GM03348 (cell line): ENCODE results near the gene SPACA7.

ENCODE experiments used
- DNase-seq: peaks from one replicate; pipeline ENCODE4 v3.0.0; 2012; ENCODE audit warnings: low spot score

SPACA7 gene, protein sequence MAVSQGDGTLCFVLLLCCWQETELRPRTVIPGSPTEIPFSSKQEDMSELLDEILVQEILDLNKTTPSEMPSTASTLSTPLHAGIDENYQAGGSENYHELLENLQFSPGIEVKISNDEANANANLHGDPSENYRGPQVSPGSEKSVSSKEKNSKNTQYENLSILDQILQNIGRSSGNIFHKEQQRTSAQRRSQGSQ

DNA sequence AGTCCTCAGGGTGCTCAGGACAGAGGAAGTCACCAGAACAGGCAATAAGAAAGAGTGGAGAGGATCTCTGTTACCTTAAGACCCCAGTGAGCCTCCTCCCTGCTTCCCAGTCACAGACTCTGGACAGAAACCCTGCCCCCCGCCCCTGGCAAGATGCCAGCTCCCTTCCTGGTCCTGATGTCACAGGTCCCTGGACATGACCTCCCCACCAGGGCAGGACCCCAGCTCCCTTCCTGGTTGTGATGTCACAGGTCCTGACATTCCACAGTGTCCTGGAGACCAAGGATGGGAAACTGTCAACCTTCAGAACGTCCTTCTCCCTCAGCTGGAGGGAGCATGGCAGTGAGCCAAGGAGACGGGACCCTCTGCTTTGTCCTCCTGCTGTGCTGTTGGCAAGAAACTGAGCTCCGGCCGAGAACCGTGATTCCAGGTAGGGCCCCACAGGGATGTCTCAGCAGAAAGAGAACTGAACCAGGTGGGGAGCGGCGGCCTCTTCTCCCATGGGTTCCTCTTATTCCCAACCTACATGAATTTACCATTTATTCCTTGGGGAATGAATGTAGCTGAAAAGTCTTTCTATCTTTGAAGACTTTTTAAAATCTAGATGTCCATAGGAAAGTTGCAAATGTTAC, at the start of gene SPACA7:
Gene SPACA7, plus strand, starts transcription at position 306 of the 632 bp plus-strand sequence. Its CDS starts 31 bp downstream, at position 337.
- DNase-seq: no peak

DNA sequence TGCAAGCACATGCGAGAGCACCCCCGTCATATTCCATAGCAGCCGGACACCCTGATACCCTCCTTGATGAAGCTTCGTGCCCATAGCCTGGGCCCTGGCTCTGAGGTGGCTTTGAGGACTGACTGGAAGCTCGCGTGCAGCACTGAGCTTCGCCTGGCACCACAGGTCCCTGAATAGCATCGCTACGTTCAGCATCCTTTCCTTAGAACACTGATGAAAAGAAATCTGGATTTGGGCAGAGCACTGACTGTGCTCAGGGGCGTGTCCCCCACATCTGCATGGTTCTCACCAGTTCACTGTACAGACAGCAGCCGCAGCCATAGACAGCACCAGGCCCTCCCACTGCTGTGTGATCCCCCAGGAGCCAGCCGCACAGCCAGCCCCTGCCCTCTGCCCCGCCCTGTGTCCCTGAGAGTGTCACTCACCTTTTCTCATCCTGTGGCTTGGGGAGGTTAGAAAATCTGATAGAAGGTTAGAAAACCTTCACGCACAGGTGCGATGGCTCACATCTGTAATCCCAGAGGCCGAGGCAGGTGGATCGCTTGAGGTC, 49.3 kb upstream of the SPACA7 start:
- no peak for DNase-seq

DNA sequence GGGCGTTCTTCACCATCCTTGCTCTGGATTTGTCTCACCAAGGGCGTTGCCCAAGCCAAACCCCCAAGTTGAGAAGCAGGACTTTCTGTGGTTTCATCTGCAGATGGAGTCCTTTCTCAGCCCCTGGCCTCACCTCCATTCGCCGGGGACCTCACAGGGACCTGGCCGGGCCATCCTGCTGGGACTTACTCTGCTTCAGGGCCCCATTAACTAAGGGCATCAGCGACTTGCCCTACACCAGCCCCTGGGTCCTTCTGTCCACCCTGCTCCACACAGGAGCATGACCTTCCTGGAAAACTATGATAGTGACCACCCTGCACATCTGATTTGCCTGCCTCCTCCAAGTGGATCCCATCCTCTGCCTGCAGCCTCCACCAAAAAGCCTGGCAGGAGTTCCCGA, 47.2 kb upstream of the SPACA7 start:
- DNase-seq: no peak

DNA sequence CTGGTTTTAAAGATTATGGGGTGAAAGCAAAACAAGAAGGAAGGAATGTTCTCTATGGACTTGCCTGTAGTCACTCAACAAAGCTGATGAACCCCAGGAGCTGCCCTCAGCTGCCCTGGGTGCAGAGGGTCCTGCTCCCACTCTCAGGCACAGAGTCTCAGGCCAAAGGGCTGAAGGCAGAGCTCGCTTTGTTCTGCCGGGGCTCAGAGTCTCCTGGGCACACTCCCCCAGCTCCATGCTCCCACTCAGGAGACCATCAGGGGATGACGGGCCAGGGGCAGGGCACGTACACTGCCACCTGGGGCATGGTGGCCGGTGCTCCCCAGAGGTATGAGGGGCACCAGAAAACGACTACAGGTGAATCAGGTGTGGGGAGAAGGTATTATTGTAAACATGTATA, 46.8 kb upstream of the SPACA7 start:
- no peak for DNase-seq

DNA sequence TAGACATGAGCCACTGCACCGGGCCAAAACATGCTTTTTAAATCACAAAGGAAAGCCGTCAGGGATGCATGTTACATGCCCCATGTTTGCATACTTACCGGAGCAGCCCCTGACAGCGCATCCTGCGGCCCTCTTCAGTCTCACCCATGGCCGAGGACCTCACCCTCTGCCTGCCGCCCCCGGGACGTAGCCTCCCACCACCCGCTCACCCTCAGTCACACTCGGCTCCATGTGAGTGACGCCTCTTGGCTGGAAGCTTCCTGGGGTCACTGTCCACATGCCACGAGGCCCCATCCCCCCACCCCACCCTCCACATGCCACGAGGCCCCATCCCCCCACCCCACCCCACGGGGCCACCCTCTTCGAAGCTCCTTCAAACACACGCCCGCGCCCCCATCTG, 46.1 kb upstream of the SPACA7 start:
- DNase-seq: no peak

DNA sequence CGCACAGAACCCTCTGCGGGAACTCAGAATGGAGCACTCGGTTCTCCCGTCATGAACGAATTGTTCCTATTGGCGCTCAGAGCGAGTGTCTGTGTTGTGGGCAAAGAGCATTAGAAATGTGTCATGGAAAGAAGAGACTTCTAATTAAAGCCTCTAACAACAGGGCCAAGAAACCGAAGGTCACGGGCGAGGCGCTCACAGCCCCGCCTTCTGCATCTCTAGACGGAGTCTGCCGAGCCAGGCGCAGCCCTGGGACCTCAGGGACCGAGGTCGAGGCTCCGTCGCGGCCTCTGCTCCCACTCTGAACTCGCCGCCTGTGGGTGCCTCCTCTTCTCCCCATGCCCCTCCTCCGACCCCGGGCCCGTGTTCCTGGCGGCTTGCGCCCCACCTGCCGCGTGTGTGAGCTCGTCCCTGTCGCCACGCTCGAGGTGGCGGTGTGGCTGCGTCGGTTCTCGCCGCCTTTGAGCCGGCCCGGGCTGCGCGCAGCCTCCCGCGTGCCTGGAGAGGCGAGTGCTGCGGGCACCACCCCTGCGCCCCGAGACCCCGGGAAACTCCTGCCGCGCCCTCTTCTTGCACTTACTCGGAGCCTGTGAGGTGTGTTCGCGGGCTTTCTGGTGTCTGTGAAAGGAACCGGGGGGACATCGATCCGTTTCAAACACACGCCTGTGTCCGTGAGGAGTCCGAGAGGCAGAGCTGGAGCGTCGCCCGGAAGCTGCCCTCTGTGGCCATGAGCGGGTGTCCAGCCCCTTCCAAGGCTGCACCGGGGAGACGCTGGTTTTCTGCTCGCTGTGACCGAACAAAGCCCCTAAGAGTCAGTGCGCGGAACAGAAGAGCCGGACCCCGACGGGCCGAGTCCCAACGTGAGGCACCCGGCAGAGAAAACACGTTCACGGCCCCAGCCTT, 45.4 kb upstream of the SPACA7 start:
- no peak for DNase-seq

DNA sequence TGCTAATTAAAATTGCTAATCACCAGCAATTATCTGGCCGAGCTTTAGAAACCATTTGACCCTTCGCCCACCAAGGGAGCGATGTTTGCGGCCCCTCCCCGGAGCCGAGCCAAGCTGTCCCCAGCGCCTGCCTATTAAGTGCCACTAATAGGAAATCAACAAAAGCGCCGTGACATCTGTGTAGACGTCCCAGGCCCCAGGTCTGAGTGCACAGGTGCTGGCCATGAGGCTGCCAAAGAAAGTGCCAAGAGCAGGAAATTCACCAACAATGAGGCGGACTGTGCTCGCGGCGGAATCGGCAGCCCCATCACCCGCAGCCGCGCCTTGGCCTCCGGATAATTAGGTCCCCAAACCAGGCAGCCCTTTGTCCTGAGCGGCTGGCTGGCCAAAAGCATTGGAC, 44.5 kb upstream of the SPACA7 start:
- DNase-seq: no peak

DNA sequence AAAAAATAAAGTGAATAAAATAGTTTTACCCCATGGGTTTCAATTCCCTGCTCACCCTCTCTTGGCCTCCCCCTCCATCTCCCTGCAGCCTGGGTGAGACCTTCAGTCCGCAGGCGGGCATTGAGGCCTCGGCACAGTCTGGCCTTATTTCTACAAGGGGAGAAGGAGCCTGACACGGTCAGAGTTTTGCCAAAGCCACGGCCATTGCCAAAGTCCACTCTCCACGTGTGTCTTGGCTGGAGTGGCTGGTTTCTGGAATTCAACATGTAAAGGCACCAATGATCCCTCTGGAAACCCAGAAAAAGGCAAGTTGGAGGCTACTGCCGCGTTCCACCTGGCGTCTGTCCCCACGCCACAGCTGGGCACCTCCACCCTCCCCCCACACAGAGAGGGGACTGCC, 43.4 kb upstream of the SPACA7 start:
- DNase-seq: no peak

DNA sequence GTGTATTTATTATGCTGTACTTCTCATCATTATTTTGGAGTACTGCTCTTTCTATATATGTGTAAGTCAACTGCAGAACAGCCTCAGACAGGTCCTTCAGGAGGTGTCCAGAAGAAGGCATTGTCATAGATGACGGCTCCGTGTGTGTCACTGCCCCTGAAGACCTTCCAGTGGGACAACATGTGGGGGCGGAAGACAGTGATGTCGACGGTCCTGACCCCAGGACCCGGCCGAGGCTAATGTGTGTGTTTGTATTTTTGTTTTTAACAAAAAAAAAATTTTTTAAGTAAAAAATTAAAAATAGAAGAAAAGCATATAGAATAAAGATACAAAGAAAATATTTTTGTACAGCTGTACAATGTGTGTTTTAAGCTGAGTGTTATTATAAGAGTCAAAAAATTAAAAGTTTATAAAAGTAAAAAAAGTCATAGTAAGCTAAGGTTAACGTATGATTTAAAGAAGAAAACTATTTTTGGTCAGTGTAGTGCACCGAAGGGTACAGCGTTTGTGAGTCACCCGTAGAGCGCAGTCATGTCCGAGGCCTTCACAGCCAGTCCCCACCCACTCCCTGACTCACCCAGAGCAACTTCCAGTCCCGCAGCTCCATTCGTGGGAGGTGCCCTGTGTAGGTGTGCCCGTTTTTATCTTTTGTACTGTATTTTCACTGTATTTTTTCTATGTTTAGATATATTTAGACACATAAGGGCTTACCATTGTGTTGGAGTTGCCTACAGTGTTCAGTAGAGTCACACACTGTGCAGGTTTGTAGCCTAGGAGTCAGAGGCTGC, 42.2 kb upstream of the SPACA7 start:
- DNase-seq: no peak

DNA sequence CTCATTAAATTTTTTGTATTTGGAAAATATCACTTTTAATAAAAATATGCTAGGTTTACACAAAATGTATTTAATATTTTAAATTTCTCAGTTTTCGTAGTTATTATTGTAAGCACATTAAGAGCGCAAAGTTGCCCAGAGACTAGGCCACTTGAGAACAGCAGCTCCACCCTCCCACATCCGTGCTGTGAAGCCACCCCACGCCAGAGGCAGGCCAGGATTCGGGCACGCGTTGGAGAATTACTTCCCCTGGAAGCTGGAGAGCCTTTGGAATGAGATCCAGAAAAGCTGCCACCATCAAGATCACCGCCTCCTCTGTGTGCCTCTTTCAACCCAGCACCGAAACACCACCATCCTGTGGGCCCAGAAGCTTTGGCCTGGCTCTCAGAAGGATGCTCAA, 41.0 kb upstream of the SPACA7 start:
- DNase-seq: no peak

DNA sequence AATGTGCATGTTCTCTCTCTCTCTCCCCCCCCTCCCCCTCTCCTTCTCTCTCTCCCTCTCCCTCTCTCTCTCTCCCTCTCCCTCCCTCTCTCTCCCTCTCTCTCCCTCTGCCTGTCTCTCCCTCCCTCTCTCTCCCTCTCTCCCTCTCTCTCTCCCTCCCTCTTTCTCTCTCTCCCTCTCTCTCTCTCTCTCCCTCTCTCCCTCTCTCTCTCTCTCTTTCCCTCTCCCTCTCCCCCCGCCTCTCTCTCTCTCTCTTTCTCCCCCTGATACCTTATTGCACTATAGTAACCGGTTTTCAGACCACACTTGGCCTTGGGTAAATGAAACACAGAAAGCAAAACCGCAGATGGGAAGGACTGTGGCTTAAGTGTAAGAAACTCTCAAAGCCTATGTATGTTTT, 34.7 kb upstream of the SPACA7 start:
- no peak for DNase-seq

DNA sequence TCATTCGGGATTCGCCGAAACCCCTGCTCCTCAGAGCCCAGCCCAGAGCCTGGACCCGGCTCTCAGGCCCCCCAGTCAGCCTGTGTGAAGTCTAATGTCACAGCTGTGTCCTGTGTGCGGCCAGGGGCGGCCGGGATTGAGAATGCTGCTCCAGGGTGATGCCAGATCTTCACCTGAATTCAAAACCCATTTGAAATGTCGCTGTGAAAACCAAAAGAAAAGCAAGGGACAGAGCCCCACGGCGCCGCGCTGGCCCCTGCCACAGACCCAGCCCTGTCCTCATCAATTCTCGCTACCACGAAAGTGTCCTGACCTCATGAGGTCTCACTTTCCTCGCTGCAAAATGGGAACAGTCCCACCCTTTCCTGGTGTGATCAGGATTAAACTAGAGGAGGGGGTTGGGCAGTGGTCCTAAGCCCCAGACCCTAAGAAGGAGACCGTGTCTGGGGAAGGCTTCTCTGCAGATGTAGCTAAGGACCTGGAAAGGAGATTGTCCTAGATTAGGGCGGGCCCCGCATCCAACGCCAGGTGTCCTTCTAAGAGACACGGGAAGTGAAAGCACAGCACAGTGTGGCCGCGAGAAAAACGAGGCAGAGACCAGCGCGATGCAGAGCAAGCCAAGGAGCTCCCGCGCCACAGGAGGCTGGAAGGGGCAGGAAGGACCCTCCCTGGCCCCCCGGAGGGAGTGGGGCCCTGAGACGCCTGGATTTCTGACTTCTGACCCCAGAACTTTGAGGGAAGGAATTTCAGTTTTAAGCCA, 34.0 kb upstream of the SPACA7 start:
- no peak for DNase-seq

DNA sequence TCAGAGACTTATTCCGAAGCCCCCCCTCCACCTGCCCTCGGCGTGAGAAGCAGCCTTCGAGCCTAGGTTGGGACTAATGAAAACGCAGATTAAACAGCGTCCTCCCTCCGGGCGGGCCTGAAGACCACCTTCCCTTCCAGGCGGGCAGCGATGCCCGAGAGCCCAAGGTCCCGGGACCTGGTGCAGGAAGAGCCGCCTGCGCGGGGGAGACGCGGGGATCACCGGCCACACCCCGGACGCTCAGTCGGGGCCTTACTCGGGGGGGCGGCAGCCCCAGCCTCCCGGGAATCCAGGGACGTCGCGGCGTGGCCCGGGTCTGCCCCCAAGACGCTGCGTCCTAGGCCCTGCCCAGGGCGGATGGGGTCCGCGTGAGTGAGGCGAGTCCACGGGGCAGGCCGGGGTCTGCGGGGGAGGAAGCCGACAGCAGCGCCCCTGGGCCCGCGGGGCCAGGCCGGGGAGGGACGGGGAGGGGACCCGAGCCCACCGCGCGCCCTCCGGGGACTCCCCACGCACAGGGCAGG, 33.3 kb upstream of the SPACA7 start:
- no peak for DNase-seq

DNA sequence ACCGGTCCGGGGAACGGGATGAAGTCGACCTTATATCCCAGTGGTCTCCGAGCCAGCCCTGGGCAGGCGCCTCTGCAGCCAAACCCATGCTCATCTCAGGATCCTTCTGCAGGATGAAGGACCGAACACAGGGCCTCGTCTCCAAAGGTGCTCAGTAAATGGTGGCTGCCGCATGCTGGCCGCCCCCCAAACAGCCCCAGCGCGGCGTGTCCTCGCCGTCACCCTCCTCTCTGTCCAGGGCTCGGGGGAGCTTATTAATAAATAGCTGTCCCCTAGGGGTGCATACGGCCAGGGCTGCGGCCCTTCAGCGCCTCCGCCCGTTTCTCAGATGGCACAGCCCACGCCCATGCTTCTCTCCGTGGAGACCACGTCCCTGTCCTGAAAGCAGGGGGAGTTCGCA, 32.6 kb upstream of the SPACA7 start:
- no peak for DNase-seq

DNA sequence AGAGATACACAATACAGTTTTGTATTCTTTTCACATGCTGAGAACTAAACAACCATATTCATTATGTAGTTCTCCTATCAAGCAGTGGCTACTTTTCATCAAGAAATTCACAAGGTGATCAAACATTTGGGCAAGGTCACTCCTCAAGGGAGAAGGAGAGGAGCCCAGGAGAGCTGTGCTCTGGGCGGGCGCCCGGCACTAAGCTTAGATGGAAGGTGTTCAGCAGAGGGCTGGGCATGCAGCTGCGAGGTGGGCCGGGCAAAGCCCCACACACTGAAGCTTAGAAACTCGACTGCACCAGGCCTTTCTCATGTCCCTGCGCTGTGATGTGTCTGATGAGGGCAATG, 30.4 kb upstream of the SPACA7 start:
- DNase-seq: no peak

DNA sequence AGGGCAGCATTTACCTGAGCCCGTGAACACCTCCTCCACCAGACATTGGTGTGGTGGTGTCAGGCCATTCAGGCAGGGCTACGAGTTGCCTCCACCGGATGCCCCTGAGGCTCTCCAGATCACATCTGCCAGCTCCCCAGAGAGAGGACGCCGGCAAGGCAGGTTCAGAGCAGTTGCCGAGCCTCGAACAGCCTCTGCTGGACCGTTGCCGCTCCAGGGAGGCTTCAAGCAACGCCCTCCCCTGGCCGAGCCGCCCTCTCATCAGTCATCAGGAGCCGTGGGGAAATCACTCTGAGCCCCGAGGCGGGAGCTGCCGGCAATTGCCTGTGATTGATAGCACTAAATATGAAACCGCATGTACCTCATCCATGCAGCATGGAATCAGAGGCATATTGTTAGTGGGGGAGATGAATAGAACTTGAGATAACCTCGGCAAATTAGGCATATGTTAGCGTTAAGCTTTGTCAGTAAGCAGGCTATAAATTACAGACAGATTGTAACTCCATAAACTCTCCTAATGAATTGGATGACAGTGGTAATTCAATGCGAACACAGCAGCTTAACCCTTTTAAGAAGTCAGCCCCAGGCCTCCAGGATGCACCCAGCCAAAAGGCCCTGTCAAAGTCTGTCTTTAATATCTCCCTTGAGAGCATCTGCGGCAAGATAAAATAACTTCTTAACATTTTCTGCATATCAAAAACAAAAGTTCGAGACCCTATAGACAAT, 29.8 kb upstream of the SPACA7 start:
- no peak for DNase-seq

DNA sequence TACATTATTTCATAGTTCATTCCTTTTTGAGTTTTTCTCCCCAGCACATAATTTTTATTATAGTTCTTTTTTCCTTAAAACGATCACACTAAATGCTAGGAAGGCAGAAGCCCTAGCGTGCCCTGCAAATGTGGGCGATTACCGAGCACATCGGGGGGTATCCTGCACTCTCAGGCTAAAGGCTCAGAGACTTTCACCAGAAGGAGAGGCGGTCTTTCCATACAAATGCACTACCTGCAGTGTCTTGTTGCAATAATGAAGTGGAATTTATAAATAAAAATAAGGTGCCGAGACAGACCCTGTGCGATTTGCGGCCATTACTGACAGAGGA, 29.3 kb upstream of the SPACA7 start:
- DNase-seq: no peak

DNA sequence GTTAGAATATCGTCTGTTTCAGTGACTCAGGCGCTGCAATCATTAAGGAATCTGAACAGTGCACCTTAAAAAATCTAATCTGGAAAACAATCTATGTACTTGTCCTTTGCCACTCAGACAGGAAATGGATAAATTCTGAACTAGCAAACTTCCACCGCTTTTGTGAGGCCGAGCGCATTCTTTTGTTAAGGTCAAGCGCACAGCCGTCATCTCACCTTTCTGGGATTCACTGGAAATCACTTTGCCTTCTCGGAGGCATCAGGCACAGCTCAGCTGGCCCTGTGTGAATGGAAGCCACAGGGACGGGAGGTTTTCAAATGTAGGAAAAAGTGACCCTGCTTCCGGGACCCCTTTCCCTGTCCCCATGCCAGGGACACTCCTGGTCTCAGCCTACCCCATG, 28.2 kb upstream of the SPACA7 start:
- DNase-seq: no peak

DNA sequence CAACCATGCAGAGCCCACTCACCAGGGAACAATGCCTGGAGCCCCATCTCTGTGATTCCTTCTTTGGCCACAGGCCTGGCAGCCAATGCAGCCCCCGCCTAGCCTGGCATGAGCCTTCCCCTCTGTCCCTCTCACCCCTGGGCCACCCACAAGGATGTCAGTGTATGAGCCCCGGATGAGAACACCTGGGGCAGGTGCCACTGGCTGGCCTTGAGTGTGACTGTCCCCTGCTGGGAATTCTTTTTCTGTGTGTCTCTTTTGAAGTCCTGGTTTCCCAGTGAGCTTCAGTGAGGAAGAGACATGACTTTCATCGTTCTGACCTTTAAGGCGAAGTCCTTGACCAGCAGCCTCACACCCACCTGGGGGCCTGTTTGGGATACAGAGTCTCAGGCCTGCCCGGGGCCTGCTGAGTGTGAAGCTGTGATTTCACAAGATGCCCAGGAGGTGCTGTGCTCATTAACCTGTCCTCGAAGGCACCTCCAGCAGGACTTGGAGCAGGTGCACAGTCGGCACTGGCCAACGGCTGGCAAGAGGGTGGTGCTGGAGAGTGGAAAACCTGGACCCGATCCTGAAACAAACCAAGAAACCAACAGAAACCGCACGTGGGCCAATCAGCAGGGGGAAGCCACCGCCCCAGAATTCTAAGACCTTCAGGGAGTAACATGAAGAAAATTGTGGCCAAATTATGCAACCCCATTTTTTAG, 27.4 kb upstream of the SPACA7 start:
- DNase-seq: no peak

DNA sequence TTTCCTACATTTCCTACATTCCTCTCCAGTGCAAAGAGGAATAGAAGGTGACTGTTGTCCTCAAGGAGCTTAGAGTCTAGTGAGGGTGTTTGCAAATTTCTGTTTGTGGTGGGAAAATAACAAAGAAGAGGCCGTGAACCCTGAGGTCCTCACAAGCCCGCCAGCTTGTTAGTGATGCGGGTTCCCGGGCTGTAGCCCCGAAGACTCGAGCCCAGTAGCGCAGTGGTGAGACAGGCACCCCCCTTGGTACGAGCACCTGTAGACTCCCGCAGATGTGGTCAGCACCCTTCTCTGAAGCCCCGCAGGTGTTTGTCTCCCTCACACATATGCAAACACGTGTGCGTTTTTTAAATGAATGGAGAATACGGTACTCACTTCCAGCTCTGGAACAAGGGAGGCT, 26.5 kb upstream of the SPACA7 start:
- DNase-seq: no peak
